Panc1 (cell line): ENCODE measurements around the gene RASL11B. TPM values are rescaled to one million over a fixed set of nuclear protein-coding genes. Genes with fewer than 3 reads are reported as not detected.

Source experiments
- ATAC-seq: fragments of 200-7000 bp; cut with Tn5 transposase; 2 replicates; pipeline ENCODE4 v1.9.1; 2020; ENCODE audit warnings: mild to moderate bottlenecking, moderate library complexity
- Bru-seq: library from RNA; stranded (reverse); fragments of 400-500 nt; gene quantifications from one replicate; lab custom pipeline; 2021; lab: Mats Ljungman, UMichigan
- BruChase-seq, 2 experiments: library from RNA; stranded (reverse); fragments of 400-500 nt; gene quantifications; one replicate each; lab custom pipeline; 2021; lab: Mats Ljungman, UMichigan
- BruUV-seq: library from RNA; stranded (reverse); fragments of 400-500 nt; replicated peaks from 2 replicates; lab custom pipeline; 2021; lab: Mats Ljungman, UMichigan
- CTCF ChIA-PET: fragments of 300-600 bp; sonication (Branson Sonifier 250); formaldehyde crosslinking; loops from one replicate; lab custom pipeline; 2022; ENCODE audit warnings: antibody characterized with exemption; lab: Charles Lee
- POLR2A ChIA-PET: fragments of 300-600 bp; sonication (Branson Sonifier 250); formaldehyde crosslinking; loops from one replicate; lab custom pipeline; 2022; ENCODE audit warnings: antibody characterized with exemption; lab: Charles Lee
- DNase-seq: peaks from one replicate; pipeline ENCODE4 v3.0.0-alpha.2; 2010; ENCODE audit warnings: low read depth, low spot score
- H3K27ac ChIP-seq: 2 replicates; pipeline ENCODE4 v1.5.1; 2011; ENCODE audit warnings: mild to moderate bottlenecking, low read length, inconsistent platforms
- H3K27me3 ChIP-seq: fragments of 200-500 bp; sonication (Bioruptor generic); 2 replicates; pipeline ENCODE4 v1.6.0; 2014; ENCODE audit warnings: low read length, inconsistent platforms; ENCODE audit not compliant: control insufficient read depth, insufficient read depth
- H3K36me3 ChIP-seq: fragments of 200-500 bp; sonication (Bioruptor generic); 2 replicates; pipeline ENCODE4 v1.5.1; 2014; ENCODE audit warnings: inconsistent platforms, mild to moderate bottlenecking, low read length, moderate library complexity; ENCODE audit not compliant: control insufficient read depth, insufficient read depth
- H3K4me1 ChIP-seq: 2 replicates; pipeline ENCODE4 v1.5.1; 2011; ENCODE audit warnings: inconsistent platforms, mild to moderate bottlenecking, low read length, moderate library complexity; ENCODE audit not compliant: control insufficient read depth, insufficient read depth
- H3K4me3 ChIP-seq, 2 experiments: 2 replicates each; pipeline ENCODE4 v1.5.1; 2011 to 2012; ENCODE audit warnings: low read depth in 2 of 2, low read length in 2 of 2, mild to moderate bottlenecking in 2 of 2, inconsistent platforms in 1 of 2, moderate library complexity in 1 of 2
- H3K9me3 ChIP-seq: fragments of 200-500 bp; sonication (Bioruptor generic); 2 replicates; pipeline ENCODE4 v1.5.1; 2014; ENCODE audit warnings: low read depth, mild to moderate bottlenecking, inconsistent platforms, low read length, moderate library complexity; ENCODE audit not compliant: control insufficient read depth, insufficient read depth
- POLR2AphosphoS5 ChIP-seq: IDR thresholded peaks from 2 replicates; pipeline ENCODE4 v1.6.1; 2012; ENCODE audit warnings: mild to moderate bottlenecking, low read depth, low read length, moderate library complexity
- REST ChIP-seq, 2 experiments: IDR thresholded peaks; 2 replicates each; pipeline ENCODE4 v1.6.1; 2011 to 2012; ENCODE audit warnings: low read depth in 2 of 2, control low read depth in 1 of 2, low read length in 1 of 2, mild to moderate bottlenecking in 1 of 2, moderate library complexity in 1 of 2; ENCODE audit not compliant: insufficient read depth in 1 of 2
- SIN3A ChIP-seq: IDR thresholded peaks from 2 replicates; pipeline ENCODE4 v1.6.1; 2012; ENCODE audit warnings: low read depth, mild to moderate bottlenecking, low read length, moderate library complexity, borderline replicate concordance; ENCODE audit not compliant: insufficient read depth
- TCF7L2 ChIP-seq: IDR thresholded peaks from 2 replicates; pipeline ENCODE4 v1.6.1; 2011; ENCODE audit warnings: mild to moderate bottlenecking, low read depth, low read length, inconsistent platforms
- in situ Hi-C: cut with HindIII; loops from 2 replicates; pipeline ENCODE4 v1.10.0; 2016; ENCODE audit warnings: low sequenced_read_pairs, low pct_unique_long_range_greater_than_20kb
- intact Hi-C: fragments of 100-400 bp; cut with micrococcal nuclease; formaldehyde crosslinking; loops from one replicate; pipeline ENCODE4 v1.10.0; 2022; ENCODE audit not compliant: unreplicated experiment
- long read RNA-seq: library from polyadenylated mRNA; unstranded; transcript quantifications from one replicate; pipeline ENCODE4 v2.0.0, GENCODE V29; 2021; ENCODE audit not compliant: unreplicated experiment
- polyA plus RNA-seq: library from polyadenylated mRNA; unstranded; fragments of >200 nt; gene quantifications from one replicate; pipeline ENCODE4 v1.2.1, GENCODE V29; 2012; ENCODE audit warnings: missing spikeins; ENCODE audit not compliant: insufficient read length
- total RNA-seq: library from RNA; stranded (reverse); gene quantifications from one replicate; pipeline ENCODE4 v1.2.1, GENCODE V29; 2021; ENCODE audit not compliant: unreplicated experiment
- TF ChIP-seq, protein P1 (sequence below): fragments of 450-650 bp; IDR thresholded peaks from 2 replicates; pipeline ENCODE4 v1.5.1; 2017; ENCODE audit warnings: mild to moderate bottlenecking

The RASL11B gene, protein sequence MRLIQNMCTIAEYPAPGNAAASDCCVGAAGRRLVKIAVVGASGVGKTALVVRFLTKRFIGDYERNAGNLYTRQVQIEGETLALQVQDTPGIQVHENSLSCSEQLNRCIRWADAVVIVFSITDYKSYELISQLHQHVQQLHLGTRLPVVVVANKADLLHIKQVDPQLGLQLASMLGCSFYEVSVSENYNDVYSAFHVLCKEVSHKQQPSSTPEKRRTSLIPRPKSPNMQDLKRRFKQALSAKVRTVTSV
- total RNA-seq (0.21 TPM), Bru-seq, nascent RNA (percentile 17 among the genes with signal in this experiment), BruChase-seq, experiment 1, labeled RNA remaining after a 2-hour chase (percentile 20 among the genes with signal in this experiment), BruChase-seq, experiment 2, labeled RNA remaining after a 6-hour chase (percentile 13 among the genes with signal in this experiment)
- polyA plus RNA-seq: not detected
- long read RNA-seq, partial matches to known transcripts: 0 of 1 reads
- long read RNA-seq, other reads (novel, unspliced or antisense): 0 of 1 reads

DNA sequence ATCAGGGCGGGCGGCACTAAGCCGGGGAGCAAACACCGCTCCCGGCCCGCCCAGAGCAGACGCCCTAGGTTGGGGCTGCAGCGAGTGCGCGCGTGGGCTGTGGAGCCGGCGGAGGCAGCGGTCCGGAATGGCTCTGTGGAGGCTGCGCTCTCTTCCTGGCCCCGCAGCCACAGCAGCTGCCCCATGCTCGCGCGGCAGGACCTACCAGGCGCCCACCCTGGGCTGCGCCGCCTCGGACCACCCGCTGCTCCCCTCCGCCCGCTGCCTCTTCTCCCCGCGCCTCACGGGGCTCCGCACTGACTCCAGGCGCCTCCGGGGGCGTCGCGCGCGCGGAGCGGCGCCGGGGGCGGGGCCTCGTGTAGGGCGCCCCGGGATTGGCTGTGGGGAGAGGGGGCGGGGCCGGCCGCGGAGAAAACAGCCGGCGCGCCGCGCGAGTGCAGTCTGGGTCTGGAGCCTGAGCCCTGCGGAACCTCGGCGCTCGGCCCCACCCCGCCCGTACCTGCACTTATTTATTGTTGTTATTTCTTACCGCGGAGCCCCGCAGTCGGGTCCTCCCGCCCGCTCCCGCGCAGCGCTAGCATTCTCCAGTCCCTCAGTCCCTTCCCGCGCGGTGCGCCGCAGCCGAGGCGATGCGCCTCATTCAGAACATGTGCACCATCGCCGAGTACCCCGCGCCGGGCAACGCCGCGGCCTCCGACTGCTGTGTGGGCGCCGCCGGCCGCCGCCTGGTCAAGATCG, at the start of gene RASL11B:
Gene RASL11B, plus strand, starts transcription at position 439 of the 738 bp plus-strand sequence. Its CDS starts 191 bp downstream, at position 630.
- BruUV-seq: no TSS peak
- ChIA-PET POLR2A (no interaction called here), CTCF (no interaction called here)
- Histone ChIP-seq H3K27ac (no peak within 1 kb of the TSS), H3K4me1 (peaks cover 4% of the 10 kb centered on the region), H3K36me3 (no peaks in the 10 kb centered on the region), H3K27me3 (no peaks in the 10 kb centered on the region; the same call in none of the 2 replicates), H3K4me3 (peak within 1 kb of the TSS; percentile 52 to 57), H3K9me3 (0 out of 2 replicates have a peak, but pooled peaks cover 3% of the 10 kb centered on the region)
- TF ChIP-seq POLR2AphosphoS5: no peak
- no peak for TF ChIP-seq SIN3A
- no peak for TF ChIP-seq TCF7L2
- TF ChIP-seq, protein P1, sequence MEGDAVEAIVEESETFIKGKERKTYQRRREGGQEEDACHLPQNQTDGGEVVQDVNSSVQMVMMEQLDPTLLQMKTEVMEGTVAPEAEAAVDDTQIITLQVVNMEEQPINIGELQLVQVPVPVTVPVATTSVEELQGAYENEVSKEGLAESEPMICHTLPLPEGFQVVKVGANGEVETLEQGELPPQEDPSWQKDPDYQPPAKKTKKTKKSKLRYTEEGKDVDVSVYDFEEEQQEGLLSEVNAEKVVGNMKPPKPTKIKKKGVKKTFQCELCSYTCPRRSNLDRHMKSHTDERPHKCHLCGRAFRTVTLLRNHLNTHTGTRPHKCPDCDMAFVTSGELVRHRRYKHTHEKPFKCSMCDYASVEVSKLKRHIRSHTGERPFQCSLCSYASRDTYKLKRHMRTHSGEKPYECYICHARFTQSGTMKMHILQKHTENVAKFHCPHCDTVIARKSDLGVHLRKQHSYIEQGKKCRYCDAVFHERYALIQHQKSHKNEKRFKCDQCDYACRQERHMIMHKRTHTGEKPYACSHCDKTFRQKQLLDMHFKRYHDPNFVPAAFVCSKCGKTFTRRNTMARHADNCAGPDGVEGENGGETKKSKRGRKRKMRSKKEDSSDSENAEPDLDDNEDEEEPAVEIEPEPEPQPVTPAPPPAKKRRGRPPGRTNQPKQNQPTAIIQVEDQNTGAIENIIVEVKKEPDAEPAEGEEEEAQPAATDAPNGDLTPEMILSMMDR: 0 out of 2 replicates have a peak, but pooled peaks have one; percentile 10
- TF ChIP-seq REST (IDR thresholded peaks at IDR 0.05; ENCODE audit: insufficient read depth in 1 of 2, low read depth in 2 of 2, low read length in 1 of 2): no peak
- ATAC-seq (peak; percentile 99), DNase-seq (no peak)
- in situ Hi-C loops (no loop called here), intact Hi-C loops (no loop called here)

DNA sequence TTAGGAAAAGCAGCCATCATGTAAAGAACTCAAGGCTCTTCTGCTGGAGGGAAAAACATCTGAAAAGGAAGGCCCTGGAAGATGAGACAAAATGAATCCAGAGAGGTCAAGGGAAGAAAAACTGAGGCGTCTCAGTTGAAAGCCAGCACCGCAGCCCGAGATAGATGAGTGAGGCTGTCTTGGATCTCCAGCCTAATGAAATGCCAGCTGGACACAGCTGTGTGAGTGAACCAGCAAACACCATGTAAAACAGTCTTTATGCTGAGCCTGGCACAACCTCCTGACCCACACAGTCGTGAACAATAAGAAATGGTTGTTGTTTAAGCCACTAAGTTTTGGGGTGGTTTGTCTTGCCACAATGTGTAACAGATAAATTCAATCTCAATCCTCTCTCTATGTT, 48.6 kb upstream of the RASL11B start:
- H3K27ac ChIP-seq: no peak overlapping the region
- in situ Hi-C loops (no loop called here), intact Hi-C loops (no loop called here)
- TF ChIP-seq, protein P1: no peak
- TF ChIP-seq TCF7L2: no peak
- no peak for TF ChIP-seq REST (IDR thresholded peaks at IDR 0.05; ENCODE audit: insufficient read depth in 1 of 2, low read depth in 2 of 2, low read length in 1 of 2)
- no peak for TF ChIP-seq POLR2AphosphoS5
- no peak for TF ChIP-seq SIN3A
- BruUV-seq: no TSS peak
- no peak for ATAC-seq
- POLR2A ChIA-PET: no interaction called here
- CTCF ChIA-PET: no interaction called here
- H3K4me3 ChIP-seq: no peak overlapping the region
- no peaks in the 10 kb centered on the region for H3K9me3 ChIP-seq
- DNase-seq: no peak
- H3K36me3 ChIP-seq: no peaks in the 10 kb centered on the region
- no peaks in the 10 kb centered on the region for H3K4me1 ChIP-seq
- no peaks in the 10 kb centered on the region for H3K27me3 ChIP-seq
